HCT116 (cell line): ENCODE data around the gene CD72.
"Not testable (repeated sequence)": the region's sequence is repeated elsewhere in the genome, so short reads cannot be mapped to it uniquely, and the experiment has no call there.

ENCODE experiments used
- ATF3 ChIP-seq: IDR thresholded peaks from 2 replicates; pipeline ENCODE4 v1.6.1; 2012
- EZH2 ChIP-seq: fragments of 200-600 bp; sonication (generic); IDR thresholded peaks from 2 replicates; pipeline ENCODE4 v1.6.1; 2017; ENCODE audit warnings: antibody characterized with exemption, mixed run types
- SIN3A ChIP-seq: IDR thresholded peaks from 2 replicates; pipeline ENCODE4 v1.6.1; 2012; ENCODE audit warnings: low read depth
- TCF7L2 ChIP-seq: IDR thresholded peaks from 2 replicates; pipeline ENCODE4 v1.7.0; 2011; ENCODE audit warnings: borderline replicate concordance, inconsistent platforms; ENCODE audit not compliant: insufficient read depth, insufficient read length; ENCODE audit errors: extremely low read depth
- ZNF274 ChIP-seq: fragments of 200-500 bp; sonication (Bioruptor generic); IDR thresholded peaks from 2 replicates; pipeline ENCODE4 v1.6.1; 2014; ENCODE audit warnings: mild to moderate bottlenecking, low read depth, low read length, inconsistent platforms
- TF ChIP-seq, protein P1 (sequence below), 3 experiments: fragments of 200-600 bp in 1 of 3; sonication (generic) in 1 of 3; IDR thresholded peaks in 2 of 3; conservative IDR thresholded peaks in 1 of 3; 2 replicates each; pipeline ENCODE4 v1.5.1; 2012 to 2017; ENCODE audit warnings: low read depth in 2 of 3, low read length in 2 of 3, antibody characterized with exemption in 1 of 3, borderline replicate concordance in 1 of 3, control low read depth in 1 of 3, mild to moderate bottlenecking in 1 of 3, mixed read lengths in 1 of 3, mixed run types in 1 of 3, moderate library complexity in 1 of 3; ENCODE audit not compliant: insufficient read depth in 1 of 3

DNA sequence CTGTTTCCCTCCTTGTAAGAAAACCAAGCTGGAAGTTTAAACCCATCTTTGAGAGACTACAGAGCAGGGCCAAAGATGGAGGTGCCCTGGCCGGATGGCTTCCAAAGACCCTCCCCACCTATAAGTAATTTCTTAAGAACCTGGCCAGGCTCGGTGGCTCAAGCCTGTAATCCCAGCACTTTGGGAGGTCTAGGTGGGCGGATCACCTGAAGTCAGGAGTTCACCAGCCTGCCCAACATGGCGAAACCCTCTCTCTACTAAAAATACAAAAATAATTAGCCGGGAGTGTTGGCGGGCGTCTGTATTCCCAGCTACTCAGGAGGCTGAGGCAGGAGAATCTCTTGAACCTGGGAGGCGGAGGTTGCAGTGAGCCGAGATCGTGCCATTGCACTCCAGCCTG is 27.5 kb upstream of the CD72 start:
- not testable (repeated sequence) for TF ChIP-seq ATF3, SIN3A, TCF7L2, EZH2, ZNF274
- TF ChIP-seq, protein P1, sequence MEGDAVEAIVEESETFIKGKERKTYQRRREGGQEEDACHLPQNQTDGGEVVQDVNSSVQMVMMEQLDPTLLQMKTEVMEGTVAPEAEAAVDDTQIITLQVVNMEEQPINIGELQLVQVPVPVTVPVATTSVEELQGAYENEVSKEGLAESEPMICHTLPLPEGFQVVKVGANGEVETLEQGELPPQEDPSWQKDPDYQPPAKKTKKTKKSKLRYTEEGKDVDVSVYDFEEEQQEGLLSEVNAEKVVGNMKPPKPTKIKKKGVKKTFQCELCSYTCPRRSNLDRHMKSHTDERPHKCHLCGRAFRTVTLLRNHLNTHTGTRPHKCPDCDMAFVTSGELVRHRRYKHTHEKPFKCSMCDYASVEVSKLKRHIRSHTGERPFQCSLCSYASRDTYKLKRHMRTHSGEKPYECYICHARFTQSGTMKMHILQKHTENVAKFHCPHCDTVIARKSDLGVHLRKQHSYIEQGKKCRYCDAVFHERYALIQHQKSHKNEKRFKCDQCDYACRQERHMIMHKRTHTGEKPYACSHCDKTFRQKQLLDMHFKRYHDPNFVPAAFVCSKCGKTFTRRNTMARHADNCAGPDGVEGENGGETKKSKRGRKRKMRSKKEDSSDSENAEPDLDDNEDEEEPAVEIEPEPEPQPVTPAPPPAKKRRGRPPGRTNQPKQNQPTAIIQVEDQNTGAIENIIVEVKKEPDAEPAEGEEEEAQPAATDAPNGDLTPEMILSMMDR (IDR thresholded peaks at IDR 0.05 in 2 of 3, conservative IDR thresholded peaks at IDR 0.05 in 1 of 3; ENCODE audit: borderline replicate concordance in 1 of 3, insufficient read depth in 1 of 3, low read depth in 2 of 3, low read length in 2 of 3), result not testable (repeated sequence)
